Kidney epithelial cell (primary cell): ENCODE results near the gene PTPRD. TPM values are rescaled to one million over a fixed set of nuclear protein-coding genes. Genes with fewer than 3 reads are reported as not detected.

Experiments used
- DNase-seq: peaks from one replicate; pipeline ENCODE4 v3.0.0-alpha.2; 2010; ENCODE audit warnings: low read depth
- H3K27me3 ChIP-seq: 2 replicates; pipeline ENCODE4 v1.6.0; 2011; ENCODE audit warnings: low read length; ENCODE audit not compliant: control insufficient read depth, insufficient read depth
- H3K36me3 ChIP-seq: 2 replicates; pipeline ENCODE4 v1.5.1; 2011; ENCODE audit warnings: low read length; ENCODE audit not compliant: control insufficient read depth, insufficient read depth
- H3K4me3 ChIP-seq: 2 replicates; pipeline ENCODE4 v1.5.1; 2011; ENCODE audit warnings: low read depth, mild to moderate bottlenecking, control low read depth, low read length
- total RNA-seq: library from RNA; depleted of rRNA; stranded (reverse); fragments of >200 nt; gene quantifications from 2 replicates; pipeline ENCODE4 v1.2.3, GENCODE V29; 2015
- TF ChIP-seq, protein P1 (sequence below): IDR thresholded peaks from 2 replicates; pipeline ENCODE4 v1.5.1; 2011; ENCODE audit warnings: mild to moderate bottlenecking, moderate library complexity, low read length, control low read depth, inconsistent platforms; ENCODE audit not compliant: insufficient read depth, poor library complexity, severe bottlenecking

Gene PTPRD
- total RNA-seq, 1 donor from 2014 or later: 18.8 TPM

DNA sequence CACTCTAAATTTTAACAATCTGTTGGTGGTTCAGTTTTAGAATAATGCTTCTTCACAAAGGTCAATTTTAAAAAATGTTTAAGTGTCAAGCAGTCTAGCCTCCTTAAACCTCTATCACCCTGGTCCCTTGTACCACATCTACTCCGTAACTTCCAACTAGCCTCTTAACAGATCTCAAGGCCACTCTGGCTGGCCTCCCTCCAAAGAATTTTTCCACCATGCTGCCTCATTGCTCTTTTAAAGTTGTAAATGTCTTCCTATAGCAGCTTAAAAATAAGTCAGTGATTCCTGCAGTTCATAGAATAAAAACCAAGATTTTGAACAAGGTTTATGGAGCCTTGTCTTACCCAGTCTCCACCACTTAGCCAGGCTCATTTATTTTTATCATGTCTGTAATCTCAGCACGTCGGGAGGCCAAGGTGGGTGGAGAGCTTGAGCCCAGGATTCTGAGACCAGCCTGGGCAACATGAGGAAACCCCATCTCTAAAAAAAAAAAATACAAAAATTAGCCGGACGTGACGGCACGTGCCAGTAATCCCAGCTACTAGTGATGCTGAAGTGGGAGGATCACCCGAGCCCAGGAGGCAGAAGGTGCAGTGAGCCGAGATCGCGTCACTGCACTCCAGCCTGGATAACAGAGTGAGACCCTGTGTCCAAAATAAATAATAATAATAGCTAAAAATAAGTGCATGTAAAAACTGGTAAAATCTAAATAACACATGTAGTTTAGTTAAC lies 1888.4 kb downstream of the PTPRD start:
- TF ChIP-seq, protein P1, sequence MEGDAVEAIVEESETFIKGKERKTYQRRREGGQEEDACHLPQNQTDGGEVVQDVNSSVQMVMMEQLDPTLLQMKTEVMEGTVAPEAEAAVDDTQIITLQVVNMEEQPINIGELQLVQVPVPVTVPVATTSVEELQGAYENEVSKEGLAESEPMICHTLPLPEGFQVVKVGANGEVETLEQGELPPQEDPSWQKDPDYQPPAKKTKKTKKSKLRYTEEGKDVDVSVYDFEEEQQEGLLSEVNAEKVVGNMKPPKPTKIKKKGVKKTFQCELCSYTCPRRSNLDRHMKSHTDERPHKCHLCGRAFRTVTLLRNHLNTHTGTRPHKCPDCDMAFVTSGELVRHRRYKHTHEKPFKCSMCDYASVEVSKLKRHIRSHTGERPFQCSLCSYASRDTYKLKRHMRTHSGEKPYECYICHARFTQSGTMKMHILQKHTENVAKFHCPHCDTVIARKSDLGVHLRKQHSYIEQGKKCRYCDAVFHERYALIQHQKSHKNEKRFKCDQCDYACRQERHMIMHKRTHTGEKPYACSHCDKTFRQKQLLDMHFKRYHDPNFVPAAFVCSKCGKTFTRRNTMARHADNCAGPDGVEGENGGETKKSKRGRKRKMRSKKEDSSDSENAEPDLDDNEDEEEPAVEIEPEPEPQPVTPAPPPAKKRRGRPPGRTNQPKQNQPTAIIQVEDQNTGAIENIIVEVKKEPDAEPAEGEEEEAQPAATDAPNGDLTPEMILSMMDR: no peak
- Histone ChIP-seq H3K4me3 (no peak overlapping the region), H3K36me3 (no peaks in the 10 kb centered on the region), H3K27me3 (no peaks in the 10 kb centered on the region)
- DNase-seq: no peak

DNA sequence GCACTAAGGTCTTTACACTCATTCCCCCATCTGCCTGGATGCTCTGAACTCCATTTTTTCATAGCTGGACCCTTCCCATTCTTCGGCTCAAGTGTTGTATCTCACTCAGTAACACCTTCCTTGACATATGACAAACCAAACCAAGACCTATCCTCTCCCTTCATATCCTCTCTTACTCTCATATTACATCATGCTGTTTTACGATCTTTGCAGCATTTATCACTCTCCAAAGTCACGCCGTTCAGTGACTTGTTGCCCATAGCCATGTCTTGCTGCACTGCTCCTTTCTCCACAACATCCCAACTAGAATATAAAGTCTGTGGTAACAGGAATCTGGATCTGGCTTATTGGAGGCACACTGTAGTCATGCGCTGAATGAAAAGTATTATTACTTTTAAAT lies 1889.6 kb downstream of the PTPRD start:
- H3K36me3 ChIP-seq: no peaks in the 10 kb centered on the region
- no peak for DNase-seq
- TF ChIP-seq, protein P1: no peak

DNA sequence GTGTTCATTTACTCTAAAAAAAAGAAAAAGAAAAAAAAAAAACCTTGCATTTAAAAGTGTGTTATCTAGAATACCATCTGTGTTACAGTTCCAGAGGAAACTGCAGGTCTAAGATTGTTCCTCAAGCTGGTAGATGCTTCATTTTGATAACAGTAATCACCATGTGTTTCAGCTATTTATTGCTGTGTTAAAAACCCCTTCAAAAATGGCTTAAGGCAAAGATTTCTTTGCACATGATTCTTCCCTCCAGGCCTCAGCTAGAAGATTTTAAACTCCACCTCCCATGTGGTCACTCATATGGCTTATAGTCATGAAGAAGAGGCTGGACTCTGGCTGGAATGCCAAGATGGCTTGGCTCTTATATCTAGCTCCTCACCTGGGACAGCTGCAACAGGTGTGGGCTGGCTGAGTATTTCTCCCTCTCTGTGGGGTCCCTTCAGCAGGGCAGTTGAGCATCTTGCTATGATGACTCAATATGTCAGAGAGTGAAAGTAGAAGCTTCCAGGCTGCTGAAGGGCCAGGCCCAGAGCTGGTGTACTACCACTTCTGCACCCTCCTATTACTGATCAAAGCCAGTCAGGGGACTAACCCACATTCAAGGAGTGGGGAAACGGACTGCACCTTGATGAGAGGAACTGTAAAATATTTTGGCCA lies 1892.8 kb downstream of the PTPRD start:
- TF ChIP-seq, protein P1: no peak
- H3K27me3 ChIP-seq: no peaks in the 10 kb centered on the region
- H3K4me3 ChIP-seq: no peak overlapping the region
- no peaks in the 10 kb centered on the region for H3K36me3 ChIP-seq
- DNase-seq: no peak

More for the DNA sequence above, 1889.6 kb downstream of the PTPRD start:
- H3K4me3 ChIP-seq: no peak overlapping the region
- no peaks in the 10 kb centered on the region for H3K27me3 ChIP-seq

DNA sequence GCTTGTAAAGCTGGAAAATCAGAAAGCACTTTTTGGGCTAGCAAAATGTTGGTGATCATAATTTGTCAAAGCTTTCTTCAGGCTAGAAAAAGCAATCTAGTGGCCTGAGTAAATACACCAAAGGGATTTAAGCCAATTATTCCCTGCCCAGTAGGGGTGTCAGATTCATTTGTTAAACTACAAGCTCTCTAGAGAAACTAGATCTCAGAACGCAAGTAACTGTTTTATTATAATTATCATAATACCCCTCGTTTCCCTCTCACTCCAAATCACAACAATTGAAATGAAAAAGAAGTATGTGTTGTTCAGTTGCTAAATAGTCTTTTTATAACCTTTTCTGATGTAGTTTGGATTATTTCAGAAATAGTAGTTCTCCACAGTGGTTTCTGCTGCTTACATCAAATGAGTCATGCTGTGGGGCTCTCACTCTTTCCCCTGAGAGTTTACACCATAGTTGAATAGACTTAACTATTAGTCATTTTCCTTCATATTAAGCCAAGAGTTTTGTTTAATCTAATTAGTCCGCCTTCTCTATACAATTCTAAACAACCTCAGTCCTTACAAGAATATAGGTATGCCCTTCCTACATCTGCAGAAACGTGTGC lies 1894.6 kb downstream of the PTPRD start:
- no peak for DNase-seq
- H3K36me3 ChIP-seq: no peaks in the 10 kb centered on the region
- no peaks in the 10 kb centered on the region for H3K27me3 ChIP-seq
- H3K4me3 ChIP-seq: no peak overlapping the region
- TF ChIP-seq, protein P1: no peak

DNA sequence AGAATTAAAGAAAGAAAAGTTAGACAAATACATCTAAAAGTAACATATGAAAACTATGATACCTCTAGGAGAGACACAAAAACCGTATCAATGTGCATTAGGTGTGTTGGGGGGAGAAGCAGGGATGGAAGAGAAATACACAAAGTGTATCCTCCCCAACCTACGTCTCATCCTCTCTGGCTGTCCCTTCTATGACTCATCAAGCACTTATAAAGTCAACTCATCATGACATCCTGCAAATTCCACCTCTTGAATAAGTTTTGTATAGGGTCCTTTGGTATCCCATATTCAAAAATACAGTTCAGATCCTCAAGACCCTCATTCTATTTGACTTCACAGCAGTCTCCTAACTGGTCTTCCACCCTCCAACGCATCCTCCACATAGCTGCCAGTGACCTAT lies 1895.7 kb downstream of the PTPRD start:
- TF ChIP-seq, protein P1: no peak
- DNase-seq: no peak
- Histone ChIP-seq H3K4me3 (no peak overlapping the region), H3K36me3 (no peaks in the 10 kb centered on the region), H3K27me3 (no peaks in the 10 kb centered on the region)
